Fibroblast of mammary gland (primary cell): Measurements from ENCODE around the gene UVRAG.

Source experiments
- DNase-seq: peaks from one replicate; pipeline ENCODE4 v3.0.0-alpha.2; 2010; ENCODE audit warnings: low read depth
- H3K4me3 ChIP-seq: 2 replicates; pipeline ENCODE4 v1.5.1; 2011; ENCODE audit warnings: low read depth, mild to moderate bottlenecking, low read length, moderate library complexity; ENCODE audit not compliant: control insufficient read depth
- TF ChIP-seq, protein P1 (sequence below): conservative IDR thresholded peaks from 2 replicates; pipeline ENCODE4 v1.5.1; 2011; ENCODE audit warnings: low read depth, low read length, inconsistent platforms; ENCODE audit not compliant: control insufficient read depth, insufficient read depth

The UVRAG gene

GRCh38 chr11:75907906-75908527, 93.0 kb downstream of the UVRAG start:
- no peak overlapping the region for H3K4me3 ChIP-seq
- DNase-seq: no peak
- TF ChIP-seq, protein P1, sequence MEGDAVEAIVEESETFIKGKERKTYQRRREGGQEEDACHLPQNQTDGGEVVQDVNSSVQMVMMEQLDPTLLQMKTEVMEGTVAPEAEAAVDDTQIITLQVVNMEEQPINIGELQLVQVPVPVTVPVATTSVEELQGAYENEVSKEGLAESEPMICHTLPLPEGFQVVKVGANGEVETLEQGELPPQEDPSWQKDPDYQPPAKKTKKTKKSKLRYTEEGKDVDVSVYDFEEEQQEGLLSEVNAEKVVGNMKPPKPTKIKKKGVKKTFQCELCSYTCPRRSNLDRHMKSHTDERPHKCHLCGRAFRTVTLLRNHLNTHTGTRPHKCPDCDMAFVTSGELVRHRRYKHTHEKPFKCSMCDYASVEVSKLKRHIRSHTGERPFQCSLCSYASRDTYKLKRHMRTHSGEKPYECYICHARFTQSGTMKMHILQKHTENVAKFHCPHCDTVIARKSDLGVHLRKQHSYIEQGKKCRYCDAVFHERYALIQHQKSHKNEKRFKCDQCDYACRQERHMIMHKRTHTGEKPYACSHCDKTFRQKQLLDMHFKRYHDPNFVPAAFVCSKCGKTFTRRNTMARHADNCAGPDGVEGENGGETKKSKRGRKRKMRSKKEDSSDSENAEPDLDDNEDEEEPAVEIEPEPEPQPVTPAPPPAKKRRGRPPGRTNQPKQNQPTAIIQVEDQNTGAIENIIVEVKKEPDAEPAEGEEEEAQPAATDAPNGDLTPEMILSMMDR: no peak

DNA sequence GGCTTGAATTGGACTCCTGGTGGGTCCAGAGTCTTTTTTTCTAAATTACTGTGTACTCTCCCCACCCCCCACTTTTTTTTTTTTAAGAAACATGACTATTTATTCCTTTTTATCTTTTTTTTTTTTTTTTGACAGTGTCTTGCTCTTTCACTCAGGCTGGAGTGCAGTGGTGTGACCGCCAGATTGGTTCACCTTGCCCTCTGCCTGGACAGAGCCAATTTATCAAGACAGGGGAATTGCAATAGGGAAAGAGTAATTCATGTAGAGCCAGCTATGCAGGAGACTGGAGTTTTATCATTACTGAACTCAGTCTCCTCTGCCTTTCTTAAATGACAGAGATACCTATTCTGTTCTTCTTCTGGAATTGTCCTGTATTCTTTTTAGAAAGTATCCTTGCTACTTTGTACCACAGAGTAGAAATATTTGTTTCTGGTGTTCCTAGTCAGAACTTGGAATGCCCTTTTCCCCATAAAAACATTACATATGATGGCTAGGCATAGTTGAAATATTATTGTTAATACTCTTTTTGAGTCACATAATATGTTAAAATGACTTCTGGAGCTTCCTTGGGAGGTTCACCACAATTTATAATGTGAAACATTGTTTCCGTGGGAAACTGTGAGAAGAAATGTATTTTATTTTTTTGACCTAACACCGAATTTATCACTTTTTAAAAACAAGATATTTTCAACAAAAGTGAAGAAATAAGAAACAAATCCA, 95.6 kb downstream of the UVRAG start:
- no peak for DNase-seq
- H3K4me3 ChIP-seq: no peak overlapping the region
- TF ChIP-seq, protein P1: no peak

GRCh38 chr11:75911459-75911858, 96.4 kb downstream of the UVRAG start:
- no peak for DNase-seq
- TF ChIP-seq, protein P1: no peak
- no peak overlapping the region for H3K4me3 ChIP-seq

DNA sequence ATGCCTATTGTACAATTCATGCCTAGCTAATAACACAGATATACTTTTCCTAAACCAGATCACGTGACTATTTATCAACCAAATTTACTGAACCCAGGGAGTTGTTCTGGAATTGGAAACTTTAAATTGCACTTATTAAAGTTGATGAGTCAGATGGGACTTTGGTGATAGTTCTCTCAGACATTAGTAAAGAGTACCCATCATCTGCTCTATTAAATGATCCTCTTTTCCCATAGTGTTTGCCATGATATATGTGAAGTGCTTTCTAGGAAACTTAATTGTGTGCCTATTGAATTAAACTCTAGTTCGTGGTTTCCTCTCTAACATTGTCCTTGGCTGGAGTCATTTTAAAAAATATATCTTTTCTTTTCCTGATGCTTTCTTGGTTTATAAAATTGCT, 99.0 kb downstream of the UVRAG start:
- TF ChIP-seq, protein P1: no peak
- H3K4me3 ChIP-seq: no peak overlapping the region
- DNase-seq: no peak

GRCh38 chr11:75916882-75917281, 101.9 kb downstream of the UVRAG start:
- no peak overlapping the region for H3K4me3 ChIP-seq
- TF ChIP-seq, protein P1: no peak
- DNase-seq: no peak

- TF ChIP-seq, protein P1: no peak
- H3K4me3 ChIP-seq: no peak overlapping the region
- no peak for DNase-seq
These were observed 103.3 kb downstream of the UVRAG start for GRCh38 chr11:75918331-75918730.
